Measurements from ENCODE around the gene MOGAT1.

- TF ChIP-seq POLR2A (IDR thresholded peaks at IDR 0.05; ENCODE audit: low read depth, low read length) = no peak
- no peak for TF ChIP-seq CTCF (conservative IDR thresholded peaks at IDR 0.05; ENCODE audit: low read depth, low read length)
- no peak for TF ChIP-seq BHLHE40 (IDR thresholded peaks at IDR 0.05; ENCODE audit: low read depth, low read length)
- no peak for TF ChIP-seq USF2 (IDR thresholded peaks at IDR 0.05; ENCODE audit: low read depth, low read length)
- no peak for TF ChIP-seq FOS (IDR thresholded peaks at IDR 0.05; ENCODE audit: low read depth, low read length)
- no peak for TF ChIP-seq MAZ (IDR thresholded peaks at IDR 0.05; ENCODE audit: borderline replicate concordance, low read depth, low read length)
- TF ChIP-seq MXI1 (IDR thresholded peaks at IDR 0.05; ENCODE audit: borderline replicate concordance, low read depth, low read length) = no peak
- no peak for TF ChIP-seq RAD21 (IDR thresholded peaks at IDR 0.05; ENCODE audit: low read length)
- no peak for TF ChIP-seq RCOR1 (IDR thresholded peaks at IDR 0.05; ENCODE audit: insufficient replicate concordance, low read length)
- TF ChIP-seq CHD1 (IDR thresholded peaks at IDR 0.05; ENCODE audit: low read depth, low read length) = no peak
- TF ChIP-seq CEBPB (IDR thresholded peaks at IDR 0.05; ENCODE audit: low read depth, low read length) = no peak
- TF ChIP-seq RFX5 (IDR thresholded peaks at IDR 0.05; ENCODE audit: low read depth, low read length) = no peak
- no peak for TF ChIP-seq ELK1 (IDR thresholded peaks at IDR 0.05; ENCODE audit: borderline replicate concordance, low read depth, low read length)
- TF ChIP-seq SMC3 (IDR thresholded peaks at IDR 0.05; ENCODE audit: low read depth, low read length) = no peak
Measured at GRCh38 chr2:222652491-222653255, 18.8 kb upstream of the MOGAT1 start.
